Right kidney (tissue), 1 donor: Measurements from ENCODE around the gene ELMOD3.
"Not testable (repeated sequence)": the region's sequence is repeated elsewhere in the genome, so short reads cannot be mapped to it uniquely, and the experiment has no call there.

Experiments
- DNase-seq: peaks from one replicate; pipeline ENCODE4 v3.0.0-alpha.2; 2016

The ELMOD3 gene

DNA sequence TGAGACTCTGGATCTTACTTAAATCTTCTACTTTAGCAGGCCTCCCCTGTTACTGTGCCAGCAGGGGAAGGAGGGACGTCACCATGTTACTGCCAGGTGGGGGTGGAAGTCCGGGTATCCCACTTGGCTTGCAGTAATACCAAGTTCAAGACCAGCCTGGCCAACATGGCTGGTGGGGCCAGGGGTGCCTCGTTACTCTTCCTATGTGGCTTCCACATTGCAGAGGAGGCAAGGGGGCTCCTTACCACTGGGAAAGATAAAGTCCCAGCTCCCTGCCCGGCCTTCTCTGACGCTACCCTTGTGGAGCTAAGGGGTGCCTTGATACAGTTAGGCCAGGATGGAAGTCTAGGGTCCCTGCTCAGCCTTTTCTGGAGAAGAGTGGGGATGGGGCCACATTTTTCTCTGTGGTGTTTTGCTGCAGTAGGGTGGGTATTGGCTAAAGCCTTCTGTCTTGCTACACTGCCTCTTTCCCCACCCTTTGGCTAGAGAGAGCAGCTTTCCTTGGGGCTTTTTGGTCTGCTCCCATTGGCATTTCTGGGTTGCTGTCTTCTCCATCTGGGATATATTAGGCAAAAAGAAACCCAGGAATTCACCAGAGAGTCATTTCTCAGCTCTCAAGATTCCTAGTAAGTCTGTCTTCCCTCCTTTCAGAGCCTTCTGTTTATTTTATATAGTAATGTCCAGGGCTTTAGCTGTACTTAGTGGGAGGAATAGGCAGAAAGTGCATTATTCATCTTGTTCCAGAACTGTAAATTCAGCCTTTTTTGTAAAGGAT lies 21.9 kb downstream of the ELMOD3 start:
- no peak for DNase-seq

DNA sequence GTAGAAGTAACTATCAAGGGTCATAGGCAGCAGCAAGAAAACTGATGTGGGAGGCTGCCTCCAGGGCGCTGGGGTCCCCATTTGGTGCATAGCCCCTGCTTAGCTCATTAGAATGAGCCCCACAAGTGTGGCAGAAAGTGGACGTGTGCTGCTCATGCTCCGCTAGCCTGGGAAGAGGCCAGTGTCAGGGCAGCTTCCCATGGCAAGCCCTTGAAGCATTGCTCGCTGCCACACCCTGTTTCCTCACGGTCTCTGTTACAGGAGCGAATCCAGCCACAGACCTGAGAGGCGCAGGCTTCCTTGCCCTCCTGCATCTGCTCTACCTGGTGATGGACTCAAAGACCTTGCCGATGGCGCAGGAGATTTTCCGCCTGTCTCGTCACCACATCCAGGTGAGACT lies 22.5 kb downstream of the ELMOD3 start:
- DNase-seq, result no peak

DNA sequence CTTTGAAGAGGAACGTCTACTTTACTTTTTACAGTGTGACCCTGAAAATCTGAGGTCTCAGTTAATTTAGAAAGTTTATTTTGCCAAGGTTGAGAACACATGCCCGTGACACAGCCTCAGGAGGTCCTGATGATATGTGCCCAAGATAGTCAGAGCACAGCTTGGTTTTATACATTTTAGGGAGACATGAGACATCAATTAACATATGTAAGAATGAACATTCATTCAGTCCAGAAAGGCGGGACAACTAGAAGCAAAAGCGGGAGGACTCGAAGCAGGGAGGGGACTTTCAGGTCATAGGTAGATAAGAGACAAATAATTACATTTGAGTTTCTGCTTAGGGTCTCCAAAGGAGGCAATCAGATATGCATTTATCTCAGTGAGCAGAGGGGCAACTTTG lies 23.7 kb downstream of the ELMOD3 start:
- no peak for DNase-seq

DNA sequence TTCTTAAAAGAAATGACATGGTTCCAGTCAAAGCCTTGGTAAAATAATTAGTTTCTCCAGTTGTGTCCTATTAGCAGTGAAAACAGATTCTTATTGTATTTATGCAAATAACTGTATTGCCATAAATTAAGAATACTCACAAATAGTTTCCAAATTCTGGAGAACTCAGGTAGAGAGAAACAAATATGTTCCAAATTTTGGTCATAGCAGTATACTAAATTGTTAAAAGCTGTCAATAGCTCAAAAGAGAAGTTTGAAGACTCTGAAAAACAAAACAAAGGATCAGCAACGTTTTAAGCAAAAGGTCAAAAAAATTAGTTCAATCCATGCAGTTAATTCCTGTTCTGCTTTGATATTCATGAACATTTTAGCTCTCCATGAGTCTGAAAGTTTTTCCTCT lies 25.5 kb downstream of the ELMOD3 start:
- DNase-seq, result no peak

DNA sequence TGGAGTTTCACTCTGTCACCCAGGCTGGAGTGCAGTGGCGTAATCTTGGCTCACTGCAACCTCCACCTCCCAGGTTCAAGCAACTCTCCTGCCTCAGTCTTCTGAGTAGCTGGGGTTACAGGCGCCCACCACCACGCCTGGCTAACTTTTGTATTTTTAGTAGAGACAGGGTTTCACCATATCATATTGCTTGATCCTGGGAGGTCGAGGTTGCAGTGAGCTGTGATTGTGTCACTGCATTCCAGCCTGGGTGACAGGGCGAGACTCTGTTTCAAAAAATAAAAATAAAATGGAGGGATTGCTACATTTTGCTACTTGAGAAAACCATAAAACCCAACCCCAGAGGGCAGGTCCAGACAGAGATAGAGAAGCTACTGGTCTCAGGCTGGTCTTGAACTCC lies 28.6 kb downstream of the ELMOD3 start:
- DNase-seq, result not testable (repeated sequence)

DNA sequence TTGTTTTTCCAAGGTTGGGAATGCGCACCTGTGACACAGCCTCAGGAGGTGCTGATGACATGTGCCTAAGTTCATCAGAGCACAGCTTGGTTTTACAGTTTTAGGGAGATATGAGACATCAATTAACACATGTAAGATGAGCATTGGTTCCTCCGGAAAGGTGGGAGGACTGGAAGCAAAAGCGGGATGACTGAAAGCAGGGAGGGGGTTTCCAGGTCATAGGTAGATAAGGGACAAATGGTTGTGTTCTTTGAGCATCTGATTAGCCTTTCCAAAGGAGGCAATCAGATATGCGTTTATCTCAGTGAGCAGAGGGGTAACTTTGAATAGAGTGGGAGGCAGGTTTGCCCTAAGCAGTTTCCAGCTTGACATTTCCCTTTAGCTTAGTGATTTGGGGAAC lies 29.3 kb downstream of the ELMOD3 start:
- DNase-seq, result no peak

DNA sequence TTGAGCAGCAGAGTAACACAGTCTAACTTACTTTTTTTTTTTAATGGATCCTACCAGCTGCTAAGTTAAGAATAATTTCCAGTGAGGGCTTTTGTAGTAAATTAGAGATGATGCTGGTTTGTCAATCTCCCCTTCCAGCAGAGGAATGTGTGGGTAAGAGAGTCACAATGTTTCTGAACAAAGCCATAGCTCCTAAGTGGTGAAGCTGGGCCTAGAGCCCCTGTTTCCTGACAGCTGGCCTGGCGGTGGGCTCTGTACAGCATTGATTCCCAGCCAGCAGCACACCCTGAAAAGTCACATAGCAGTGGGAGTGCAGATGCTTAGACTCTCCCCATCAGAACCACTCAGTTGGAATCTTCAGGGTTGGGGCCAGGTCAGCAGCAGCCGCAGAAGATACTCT lies 31.2 kb downstream of the ELMOD3 start:
- no peak for DNase-seq

DNA sequence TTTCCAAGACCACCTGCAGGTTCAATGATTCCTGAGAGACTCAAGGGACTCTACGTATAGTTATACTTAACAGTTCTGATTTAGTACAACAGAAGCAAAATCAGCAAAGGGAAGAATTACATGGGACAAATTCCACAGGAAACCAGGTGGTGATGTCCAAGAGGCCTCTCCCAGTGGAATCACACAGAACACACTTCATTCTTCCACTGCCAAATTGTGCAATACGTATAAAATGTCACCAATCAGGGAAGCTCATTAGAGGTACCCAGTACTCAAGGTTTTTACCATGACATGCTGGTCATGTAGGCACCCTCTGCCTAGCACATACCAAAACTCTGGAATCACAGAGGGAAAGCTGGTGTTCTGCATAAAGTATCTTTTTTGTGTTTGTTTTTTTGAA lies 33.2 kb downstream of the ELMOD3 start:
- DNase-seq, result no peak

DNA sequence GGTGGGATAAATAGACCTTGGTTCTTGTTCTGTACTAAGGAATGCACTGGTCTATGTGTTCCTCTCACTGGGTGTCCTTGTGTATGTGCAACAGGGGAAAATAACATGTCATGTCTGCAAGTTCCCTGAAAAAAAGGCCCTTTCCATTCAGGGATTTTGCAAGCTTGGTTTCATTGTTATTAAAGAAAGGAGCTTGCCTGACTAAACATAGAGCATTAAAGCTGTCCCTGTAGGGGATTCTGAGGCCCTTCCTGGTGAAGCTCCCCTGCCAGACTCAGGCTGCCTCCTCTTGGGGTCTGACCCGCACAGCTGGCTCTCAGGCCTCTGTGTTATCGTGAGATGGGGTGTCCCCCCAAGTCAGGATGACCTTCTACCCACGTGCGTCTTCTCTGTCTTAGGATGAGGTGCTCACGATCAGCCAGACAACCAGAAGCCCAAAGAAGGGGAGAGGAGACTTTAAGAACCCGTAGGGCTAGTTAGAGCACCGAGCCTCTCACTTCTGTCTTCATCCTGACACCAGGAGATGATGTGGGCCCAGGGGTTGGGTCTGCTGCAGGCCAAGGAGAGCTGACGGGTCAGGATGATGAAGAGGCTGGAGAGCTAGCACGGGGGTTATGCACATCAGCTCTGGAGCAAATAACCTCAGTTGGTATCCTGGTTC lies 34.4 kb downstream of the ELMOD3 start:
- no peak for DNase-seq

DNA sequence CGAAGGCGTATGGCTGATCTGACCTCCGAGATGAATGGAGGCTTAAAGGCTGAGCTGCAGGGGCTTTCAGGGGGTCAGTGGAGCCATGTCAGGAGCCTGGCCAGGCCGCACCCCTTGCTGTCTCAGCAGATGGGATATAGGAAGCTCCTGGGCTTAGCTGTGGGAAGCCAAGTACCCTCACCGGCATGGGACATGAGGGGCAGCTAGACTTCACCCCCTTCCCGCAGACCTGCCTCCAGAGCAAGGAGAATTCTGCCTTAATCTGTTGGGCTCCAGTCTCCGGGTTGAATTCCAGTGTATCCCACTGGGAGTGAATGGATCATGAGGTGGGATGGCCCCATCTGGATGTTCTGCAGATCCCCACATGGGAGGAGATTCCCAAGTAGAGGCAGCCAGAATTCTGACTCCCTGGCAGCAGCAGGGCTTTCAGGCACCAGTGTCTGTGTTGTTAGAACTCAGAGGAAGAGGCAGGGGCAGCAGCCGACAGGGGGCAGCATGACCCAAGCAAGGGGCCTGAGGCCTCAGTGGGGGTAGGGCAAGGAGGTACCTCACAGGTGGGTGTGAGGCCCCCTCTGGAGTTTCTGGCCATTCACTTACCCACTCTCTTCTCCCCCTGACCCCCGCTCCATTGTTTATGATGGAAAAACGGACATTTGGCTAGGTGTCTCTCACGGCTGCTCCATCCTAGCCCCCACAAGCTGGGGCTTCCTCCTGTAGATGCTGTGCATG lies 36.5 kb downstream of the ELMOD3 start:
- DNase-seq, result no peak

DNA sequence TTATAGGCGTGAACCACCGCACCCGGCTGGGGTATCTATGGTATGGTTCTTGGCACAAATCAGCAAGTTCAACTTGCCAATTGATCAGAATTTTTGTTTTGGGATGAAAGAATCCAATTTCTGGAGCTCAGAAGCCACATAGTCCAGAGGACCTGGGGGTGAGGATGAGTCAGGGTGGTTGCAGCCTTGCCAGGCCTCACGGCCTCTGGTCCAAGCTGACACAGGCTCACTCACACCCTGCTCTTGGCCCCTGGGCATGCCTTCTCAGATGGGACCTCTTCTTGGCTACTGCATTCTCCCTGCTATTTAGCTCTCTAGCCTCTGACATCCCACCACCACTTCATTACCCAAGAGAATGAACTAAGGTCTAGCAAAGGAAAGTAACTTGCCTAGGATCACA lies 39.3 kb downstream of the ELMOD3 start:
- DNase-seq, result no peak

DNA sequence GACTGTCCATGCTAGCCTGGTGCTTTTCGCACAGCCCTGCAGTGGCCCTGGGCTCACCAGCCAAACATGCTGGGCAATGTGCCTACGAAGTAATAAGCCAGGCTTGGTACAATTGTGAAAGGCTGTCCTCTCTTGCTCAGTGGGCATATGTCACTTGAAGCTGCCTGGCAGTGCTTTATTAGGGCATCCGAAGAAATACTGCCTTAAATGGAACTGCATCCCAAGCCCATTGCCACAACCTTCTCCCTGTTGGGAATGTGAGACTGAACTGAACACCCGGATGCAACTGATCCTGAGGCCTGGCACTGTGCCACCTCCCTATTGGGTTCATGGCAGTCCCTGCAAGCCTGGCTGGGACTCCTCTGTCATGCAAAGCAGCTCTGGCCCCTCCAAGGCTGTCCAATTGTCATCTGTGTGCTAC lies 39.7 kb downstream of the ELMOD3 start:
- DNase-seq, result no peak

DNA sequence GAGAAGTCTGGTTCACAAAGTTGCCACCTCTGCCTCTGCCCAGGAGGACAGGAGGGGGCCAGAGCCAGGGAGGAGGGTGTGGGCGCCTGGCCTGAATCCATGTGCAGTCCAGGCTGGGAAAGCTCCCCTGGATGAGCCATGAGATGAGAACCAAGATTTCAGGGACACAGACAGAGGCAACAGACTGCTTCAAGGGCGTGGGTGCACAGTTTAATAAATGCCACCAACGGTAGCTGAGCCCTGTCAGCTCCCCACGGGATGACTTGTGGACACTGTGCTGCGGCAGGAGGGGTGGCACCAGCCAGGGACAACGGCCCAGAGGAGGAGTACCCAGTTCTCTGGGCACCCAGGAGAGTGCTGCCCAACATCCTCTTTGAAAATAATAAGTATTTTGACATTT lies 40.4 kb downstream of the ELMOD3 start:
- DNase-seq, result no peak

DNA sequence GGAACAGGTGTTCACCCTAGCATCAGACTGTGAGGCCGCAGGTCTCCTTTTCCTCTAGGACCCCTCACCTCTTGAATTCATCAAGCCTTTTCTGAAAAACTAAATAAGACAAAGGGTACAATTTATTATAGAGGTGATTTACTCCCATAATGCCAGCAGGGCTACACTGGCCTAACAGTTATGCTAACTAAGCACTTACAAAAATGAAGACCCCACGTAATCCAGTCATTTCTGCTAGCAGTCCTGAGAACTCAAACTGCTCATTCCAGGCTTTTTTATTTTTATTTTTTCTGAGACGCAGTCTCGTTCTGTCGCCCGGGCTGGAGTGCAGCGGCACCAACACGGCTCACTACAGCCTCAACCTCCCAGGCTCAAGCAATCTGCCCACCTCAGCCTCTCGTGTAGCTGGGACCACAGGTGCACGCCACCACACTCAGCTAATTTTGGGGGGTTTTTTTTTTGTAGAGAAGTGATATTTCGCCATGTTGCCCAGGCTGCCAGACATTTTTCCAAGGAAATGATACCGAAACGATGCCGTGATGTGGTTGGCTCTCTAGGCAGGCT lies 41.4 kb downstream of the ELMOD3 start:
- DNase-seq, result no peak

DNA sequence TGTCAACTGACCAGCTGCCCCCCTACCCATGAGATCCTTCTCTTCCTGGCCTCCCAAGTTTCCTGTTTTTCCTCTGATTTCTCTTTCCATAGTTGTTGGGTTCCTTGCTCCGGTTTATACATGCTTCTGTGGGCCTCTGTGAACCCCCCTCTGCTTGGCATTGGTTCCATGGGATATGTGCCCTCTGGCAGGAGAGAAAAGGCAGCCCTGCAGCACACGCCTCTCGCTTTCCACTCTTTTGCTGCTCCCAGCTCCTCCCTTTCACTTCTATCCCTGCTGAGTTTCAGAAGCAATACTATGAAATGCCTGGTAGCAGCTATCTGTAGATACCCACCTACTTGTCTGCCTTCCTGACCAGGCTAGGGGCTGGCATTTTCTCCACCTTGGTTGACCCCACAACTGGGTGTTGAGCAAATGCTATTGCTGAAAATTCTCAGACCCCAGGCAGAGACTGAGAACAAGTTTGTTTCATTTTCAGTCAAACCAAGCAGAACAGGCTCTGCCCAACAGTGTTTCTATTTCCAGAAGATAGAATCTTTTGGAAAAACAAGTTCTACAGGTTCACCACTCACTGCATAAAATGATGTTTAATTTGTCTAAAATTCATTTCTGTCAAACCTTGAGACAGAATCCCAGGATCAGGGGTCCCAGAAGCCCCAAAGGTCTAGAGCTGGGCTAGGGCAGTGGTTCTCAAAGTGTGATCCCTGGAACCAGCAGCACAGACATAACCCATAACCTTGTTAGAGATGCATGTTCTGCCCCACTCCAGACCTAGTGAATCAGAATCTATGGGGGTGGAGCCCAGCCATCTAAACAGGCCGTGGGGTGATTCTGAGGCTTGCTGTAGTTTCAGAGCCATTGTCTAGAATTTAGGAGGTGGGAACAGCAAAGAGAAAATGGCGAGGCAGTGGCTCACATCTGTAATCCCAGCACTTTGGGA lies 42.2 kb downstream of the ELMOD3 start:
- DNase-seq, result peak; percentile 44

DNA sequence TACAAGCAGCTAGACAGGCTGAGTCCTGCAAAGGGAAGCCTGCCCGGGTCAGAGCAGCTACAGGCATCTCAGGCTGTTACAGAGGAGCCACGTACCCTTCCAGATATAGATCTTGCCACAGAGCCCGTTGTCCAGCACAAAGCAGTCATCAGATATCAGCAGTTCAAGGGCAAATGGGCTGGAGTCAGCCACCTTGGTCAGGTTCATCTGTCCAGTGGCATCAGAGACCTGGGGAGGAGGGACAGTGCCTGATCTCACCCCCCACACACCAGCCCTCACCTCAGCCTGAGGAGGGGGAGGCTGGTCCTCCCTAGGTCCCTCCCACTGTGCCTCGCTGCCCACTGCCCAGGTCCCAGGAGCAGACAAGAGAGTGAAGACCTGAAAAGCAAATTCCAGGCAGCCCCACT lies 43.4 kb downstream of the ELMOD3 start:
- DNase-seq, result no peak

DNA sequence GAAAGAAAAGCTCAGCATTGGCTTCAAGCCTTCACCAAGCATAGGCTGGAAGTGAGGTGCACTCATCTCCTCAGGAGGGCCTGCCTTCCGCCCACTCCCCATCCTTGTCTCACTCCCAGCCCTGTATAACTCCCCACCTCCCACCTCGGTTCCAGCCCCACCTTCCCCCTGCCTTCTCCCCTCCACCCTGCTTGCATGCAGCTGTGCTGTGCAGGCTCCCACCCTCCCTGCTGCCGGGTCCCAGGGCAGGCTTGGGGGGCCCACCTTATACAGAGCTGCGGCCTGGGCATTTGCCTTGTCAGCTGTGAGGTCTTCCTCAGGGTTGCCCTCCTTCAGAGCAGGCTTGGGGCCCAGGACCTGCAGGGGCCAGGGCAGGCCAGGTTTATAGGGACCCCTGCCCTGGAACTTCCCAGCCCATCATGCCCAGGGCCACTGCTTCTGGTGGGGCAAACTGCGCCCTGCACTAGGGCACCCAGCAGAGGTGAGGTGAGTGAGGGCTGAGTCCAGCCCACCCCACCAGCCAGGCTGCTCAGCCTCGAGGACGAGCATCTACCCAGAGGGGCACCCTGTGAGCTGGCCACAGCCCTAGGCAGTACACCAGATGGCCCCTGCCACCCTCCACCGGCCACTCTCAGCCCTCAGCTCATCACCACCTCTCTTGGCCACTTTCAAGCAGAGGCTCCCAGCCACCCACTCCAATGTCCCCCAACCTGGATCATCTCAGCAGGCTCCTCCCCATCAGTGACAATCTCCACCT lies 44.0 kb downstream of the ELMOD3 start:
- no peak for DNase-seq

DNA sequence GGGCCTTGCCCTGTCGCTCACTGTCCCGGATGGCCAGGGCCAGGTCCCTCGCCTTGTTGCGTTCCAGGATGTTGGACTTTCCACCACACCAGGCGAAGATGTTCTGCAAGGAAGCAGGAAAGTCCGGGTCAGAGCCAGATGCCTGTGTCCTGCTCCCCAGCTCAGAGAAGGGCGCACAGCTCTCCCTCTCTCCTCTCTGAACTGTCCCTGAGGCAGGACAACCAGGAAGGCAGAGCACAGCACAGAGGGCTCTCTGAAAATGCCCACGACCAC lies 44.5 kb downstream of the ELMOD3 start:
- no peak for DNase-seq

DNA sequence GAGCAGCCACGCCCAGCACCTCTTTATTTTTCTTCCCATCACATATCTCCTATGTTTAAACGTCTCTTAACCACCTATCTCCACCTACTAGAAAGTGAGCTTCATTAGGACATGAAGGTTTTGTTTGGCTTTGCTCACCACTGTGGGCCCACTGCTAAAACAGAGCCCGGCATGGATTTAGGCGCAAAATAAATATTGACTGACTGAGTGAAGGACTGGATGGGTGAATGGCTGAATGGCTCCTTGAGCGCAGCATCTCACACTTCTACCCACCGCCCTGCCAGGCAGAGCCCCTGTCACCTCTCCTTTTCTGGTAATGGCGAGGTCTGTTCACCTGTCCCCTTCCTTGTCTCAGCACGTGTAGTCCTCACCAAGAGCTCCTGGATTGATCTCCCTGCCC lies 45.5 kb downstream of the ELMOD3 start:
- DNase-seq, result no peak

DNA sequence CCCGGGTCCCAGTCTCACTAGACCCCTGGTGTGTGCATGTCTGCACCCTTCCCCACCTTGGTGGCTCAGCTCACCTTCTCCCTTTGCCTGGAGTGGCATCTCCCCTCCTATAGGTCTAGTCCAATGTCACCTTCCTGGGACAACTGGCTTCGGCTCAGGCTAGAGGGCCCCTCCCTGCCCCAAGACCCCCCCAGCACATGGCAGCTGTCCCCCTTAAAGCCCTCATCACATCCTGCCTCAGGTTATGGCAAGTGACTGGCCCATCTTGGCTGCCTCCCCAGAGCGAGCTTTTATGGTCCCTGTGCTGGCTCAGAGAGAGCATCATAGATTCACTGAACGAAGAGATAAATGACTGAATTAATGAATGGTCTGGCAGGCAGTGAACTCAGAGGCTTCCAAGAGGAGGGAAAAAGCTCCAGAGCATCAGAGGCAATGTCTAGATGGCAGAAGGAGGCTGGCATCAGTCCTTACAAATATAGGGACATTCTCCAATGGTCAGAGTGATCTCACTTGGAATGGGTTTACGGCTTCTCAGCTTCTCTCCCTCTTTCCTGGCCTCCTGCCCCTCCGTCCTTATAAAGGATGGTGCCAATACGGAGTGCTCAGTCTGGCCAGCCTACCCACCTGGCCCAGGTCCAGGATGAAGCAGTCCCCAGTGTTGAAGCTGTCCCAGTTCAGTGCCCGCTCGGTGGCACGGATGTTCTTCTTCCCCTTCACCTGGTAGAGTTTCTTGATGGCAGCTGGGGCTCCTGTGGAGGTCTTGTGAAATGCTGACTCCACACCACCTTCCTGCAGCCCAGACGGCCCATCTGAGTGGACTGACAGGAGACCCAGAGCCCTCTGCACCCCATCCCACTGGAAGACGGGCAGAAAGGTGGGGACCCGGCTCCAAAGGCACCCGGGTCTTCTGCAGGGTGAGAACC lies 46.2 kb downstream of the ELMOD3 start:
- DNase-seq, result no peak

DNA sequence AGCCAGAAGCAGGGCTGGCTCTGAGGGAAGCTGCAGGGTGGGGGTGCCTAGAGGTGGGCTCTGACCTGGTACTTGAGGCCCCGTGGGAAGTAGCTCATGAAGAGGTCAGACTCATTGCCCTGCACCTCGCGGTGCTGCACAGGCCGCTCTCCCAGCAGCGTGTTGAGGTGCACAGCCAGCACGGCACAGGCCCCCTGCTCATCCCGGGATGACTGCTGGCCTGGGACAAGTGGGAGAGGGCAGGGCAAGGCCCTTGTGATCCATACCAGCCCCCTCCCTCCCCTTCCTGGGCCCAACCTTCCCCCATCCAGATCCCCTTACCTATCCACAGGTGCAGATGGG lies 46.9 kb downstream of the ELMOD3 start:
- DNase-seq, result no peak
